ENCODE measurements around the gene CA14.

GRCh38 chr1:150262388-150263320 lies 5.1 kb downstream of the CA14 start:
- TF ChIP-seq CTCF (IDR thresholded peaks at IDR 0.05; ENCODE audit: insufficient read depth, low read length, poor library complexity, severe bottlenecking) (no peak), EZH2phosphoT487 (conservative IDR thresholded peaks at IDR 0.05; ENCODE audit: low read length) (no peak)

Data from SU-DHL-6 (cell line).